ENCODE results near the gene ZNF71. TPM values are rescaled to one million over a fixed set of nuclear protein-coding genes. Genes with fewer than 3 reads are reported as not detected.

The ZNF71 gene
- total and polyA plus RNA-seq, 7 donors, result 3.6 to 11.7 (median 4.7) TPM

- H3K4me3 ChIP-seq, result no peak overlapping the region
- no peak for TF ChIP-seq CTCF (IDR thresholded peaks at IDR 0.05)
- ATAC-seq (no peak), DNase-seq (no peak)
- no peaks in the 10 kb centered on the region for H3K27me3 ChIP-seq (ENCODE audit: insufficient read depth in 3 of 3, low read length in 2 of 3)
- 97 to 98% (median 97%) methylated on average over 11 of the region's 11 CpGs for WGBS, 3 donors
- no peak overlapping the region for H3K27ac ChIP-seq
- H3K36me3 ChIP-seq (ENCODE audit: insufficient read depth in 1 of 2, low read depth in 1 of 2), result peaks cover 14 to 41% of the 10 kb centered on the region in 2 donors
- H3K9me3 ChIP-seq, result peaks cover 99% of the 10 kb centered on the region
- H3K4me1 ChIP-seq, result no peaks in the 10 kb centered on the region
- intact Hi-C loops (cut with DNase I), result no loop called here
These were observed 17.1 kb upstream of the ZNF71 start for GRCh38 chr19:56577719-56578602.

- Histone ChIP-seq H3K27me3 (ENCODE audit: insufficient read depth in 3 of 3, low read length in 2 of 3) (no peaks in the 10 kb centered on the region), H3K27ac (no peak overlapping the region), H3K9me3 (peaks cover 56% of the 10 kb centered on the region), H3K36me3 (ENCODE audit: insufficient read depth in 1 of 2, low read depth in 1 of 2) (peaks cover 0 to 17% of the 10 kb centered on the region in 2 donors), H3K4me3 (peak overlapping the region; percentile 98), H3K4me1 (no peaks in the 10 kb centered on the region)
- no peak for TF ChIP-seq CTCF (IDR thresholded peaks at IDR 0.05)
- intact Hi-C loops (cut with DNase I), result no loop called here
- no peak for ATAC-seq
- no peak for DNase-seq
- WGBS, 3 donors, result 56 to 57% (median 56%) methylated on average over 4 of the region's 4 CpGs
These were observed 688 bp upstream of the ZNF71 start for GRCh38 chr19:56594446-56594782.

GRCh38 chr19:56595548-56595899, 422 bp downstream of the ZNF71 start:
- no peak for TF ChIP-seq CTCF (IDR thresholded peaks at IDR 0.05)
- WGBS, 3 donors, result 0 to 3% (median 1%) methylated on average over 4 of the region's 4 CpGs
- Histone ChIP-seq H3K9me3 (peaks cover 51% of the 10 kb centered on the region), H3K27me3 (ENCODE audit: insufficient read depth in 3 of 3, low read length in 2 of 3) (no peaks in the 10 kb centered on the region), H3K36me3 (ENCODE audit: insufficient read depth in 1 of 2, low read depth in 1 of 2) (peaks cover 0 to 17% of the 10 kb centered on the region in 2 donors), H3K27ac (peak overlapping the region; percentile 58), H3K4me3 (peak overlapping the region; percentile 98), H3K4me1 (no peaks in the 10 kb centered on the region)
- no peak for DNase-seq
- intact Hi-C loops (cut with DNase I), result no loop called here
- ATAC-seq, result peak in 2 of 4 donors; percentile 32 to 43

- Histone ChIP-seq H3K27me3 (ENCODE audit: insufficient read depth in 3 of 3, low read length in 2 of 3) (no peaks in the 10 kb centered on the region), H3K4me1 (no peaks in the 10 kb centered on the region), H3K9me3 (peaks cover 45% of the 10 kb centered on the region), H3K4me3 (peak overlapping the region; percentile 98), H3K36me3 (ENCODE audit: insufficient read depth in 1 of 2, low read depth in 1 of 2) (peaks cover 0 to 24% of the 10 kb centered on the region in 2 donors), H3K27ac (no peak overlapping the region)
- no peak for TF ChIP-seq CTCF (IDR thresholded peaks at IDR 0.05)
- WGBS, 3 donors, result 63 to 78% (median 75%) methylated on average over 4 of the region's 4 CpGs
- ATAC-seq (no peak), DNase-seq (no peak)
- intact Hi-C loops (cut with DNase I), result no loop called here
These were observed 1.6 kb downstream of the ZNF71 start for GRCh38 chr19:56596676-56597075.

Data from psoas muscle (tissue), 8 donors.